ENCODE results near the gene TBCD.
"Not testable (repeated sequence)": the region's sequence is repeated elsewhere in the genome, so short reads cannot be mapped to it uniquely, and the experiment has no call there.

Gene TBCD

DNA sequence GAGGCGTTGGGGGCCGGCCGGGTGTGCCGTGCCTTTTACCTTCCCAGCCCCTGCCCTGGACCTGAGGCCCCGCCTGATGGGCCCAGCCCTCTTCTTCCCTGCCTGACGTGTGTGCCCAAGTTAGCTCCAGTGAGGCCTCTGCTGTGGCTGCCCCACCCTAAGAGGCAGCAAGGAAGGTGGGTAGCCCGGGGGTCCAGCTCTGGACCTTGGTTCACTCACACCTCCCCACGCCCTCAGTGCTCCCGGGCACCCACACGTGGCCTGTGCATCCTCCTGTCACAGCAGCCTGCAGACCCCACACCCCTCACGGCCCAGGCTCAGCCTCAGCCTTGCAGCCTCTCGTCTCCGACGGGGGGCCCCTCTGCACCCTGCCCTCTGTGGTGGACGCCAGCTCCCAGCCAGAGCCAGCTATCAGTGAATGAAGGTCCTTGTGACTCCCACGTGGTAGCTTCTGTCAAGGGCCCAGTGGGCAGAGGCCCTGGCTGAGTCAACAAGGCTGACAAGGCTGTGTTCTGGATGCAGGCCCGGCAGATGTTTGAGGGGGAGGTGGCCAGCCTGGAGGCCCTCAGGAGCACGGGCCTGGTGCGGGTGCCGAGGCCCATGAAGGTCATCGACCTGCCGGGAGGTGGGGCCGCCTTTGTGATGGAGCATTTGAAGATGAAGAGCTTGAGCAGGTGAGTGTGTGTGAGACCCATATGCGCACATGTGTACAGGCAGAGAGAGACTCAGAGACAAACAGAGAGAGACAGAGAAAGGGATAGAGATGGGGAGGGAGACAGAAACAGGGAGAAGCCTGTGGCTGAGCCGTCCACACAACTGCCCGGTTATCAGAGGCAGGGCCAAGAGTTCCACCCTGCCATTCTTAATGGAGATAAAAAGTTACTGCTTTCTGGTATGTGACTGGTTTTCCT is 13.6 kb upstream of the TBCD start:
- peaks cover 22% of the 10 kb centered on the region for H3K36me3 ChIP-seq (ENCODE audit: insufficient read depth, low read length)
- H3K27ac ChIP-seq, result no peak overlapping the region
- no peak for DNase-seq (ENCODE audit: low read depth, low spot score)
- no peak overlapping the region for H3K4me3 ChIP-seq
- no peak overlapping the region for H3K9ac ChIP-seq (ENCODE audit: insufficient read length)
- no peak for TF ChIP-seq FOXP2 (optimal IDR thresholded peaks at IDR 0.05; ENCODE audit: control extremely low read depth, extremely low read length, insufficient read depth)
- H3K9me3 ChIP-seq (ENCODE audit: low read depth, low read length), result peaks cover 4% of the 10 kb centered on the region; the same call in 1 of the 2 replicates

- H3K36me3 ChIP-seq (ENCODE audit: insufficient read depth, low read length), result peaks cover 17% of the 10 kb centered on the region
- H3K9ac ChIP-seq (ENCODE audit: insufficient read length), result no peak overlapping the region
- no peak for TF ChIP-seq FOXP2 (optimal IDR thresholded peaks at IDR 0.05; ENCODE audit: control extremely low read depth, extremely low read length, insufficient read depth)
- no peak for TF ChIP-seq EZH2 (IDR thresholded peaks at IDR 0.05)
- no peak for TF ChIP-seq POLR2AphosphoS5 (IDR thresholded peaks at IDR 0.05; ENCODE audit: borderline replicate concordance, low read depth, low read length)
- DNase-seq (ENCODE audit: low read depth, low spot score), result no peak
- H3K4me3 ChIP-seq, result no peak overlapping the region
- H3K9me3 ChIP-seq (ENCODE audit: low read depth, low read length), result peaks cover 4% of the 10 kb centered on the region; the same call in 1 of the 2 replicates
- no peak overlapping the region for H3K27ac ChIP-seq
Observed at GRCh38 chr17:82740906-82741759, 10.7 kb upstream of the TBCD start.

DNA sequence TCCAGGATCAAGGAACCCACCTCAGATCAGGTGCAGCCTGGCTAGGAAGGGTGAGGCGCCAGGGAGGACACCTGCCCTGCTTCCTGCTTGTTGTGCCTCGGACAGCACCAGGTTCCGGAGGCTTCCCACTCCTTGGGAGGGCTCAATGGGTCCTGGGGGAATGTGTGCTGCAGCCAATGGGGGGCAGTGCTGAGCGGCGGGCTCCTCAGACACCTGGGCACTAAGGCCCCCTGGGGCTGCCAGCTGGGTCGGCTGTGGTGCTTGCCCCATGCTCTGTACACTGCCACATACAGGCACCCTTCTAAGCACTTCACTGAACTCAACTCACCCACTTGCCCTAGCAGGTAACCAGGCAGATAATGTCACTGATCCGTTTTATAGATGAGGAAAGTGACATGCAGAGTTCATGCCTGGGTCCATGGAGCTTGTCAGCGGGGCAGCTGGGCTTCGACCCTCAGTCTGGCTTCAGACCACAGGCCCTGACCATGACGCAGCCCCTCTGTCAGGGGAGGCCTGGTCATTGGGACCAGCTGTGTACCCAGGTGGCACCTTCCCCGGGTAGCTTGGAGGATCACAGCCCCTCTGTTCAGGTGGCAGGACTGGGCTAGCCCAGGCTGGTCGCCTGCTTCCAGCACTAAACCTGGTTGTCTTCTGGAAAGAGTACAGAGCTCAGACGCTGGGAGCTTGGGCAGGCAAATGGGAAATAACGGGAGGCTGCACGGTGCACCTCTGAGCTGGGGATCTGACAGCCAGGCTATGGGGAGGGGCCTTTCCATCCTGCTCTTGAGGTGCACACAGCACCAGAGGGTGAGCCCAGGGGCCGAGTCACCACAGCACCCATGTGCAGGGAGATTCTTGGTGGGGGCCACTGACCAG is 8.3 kb upstream of the TBCD start:
- TF ChIP-seq FOXP2 (optimal IDR thresholded peaks at IDR 0.05; ENCODE audit: control extremely low read depth, extremely low read length, insufficient read depth) (no peak), POLR2AphosphoS5 (IDR thresholded peaks at IDR 0.05; ENCODE audit: borderline replicate concordance, low read depth, low read length) (no peak), EZH2 (IDR thresholded peaks at IDR 0.05) (no peak)
- H3K4me3 ChIP-seq, result no peak overlapping the region
- DNase-seq (ENCODE audit: low read depth, low spot score), result no peak
- H3K9me3 ChIP-seq (ENCODE audit: low read depth, low read length), result peaks cover 4% of the 10 kb centered on the region; the same call in 1 of the 2 replicates
- no peak overlapping the region for H3K27ac ChIP-seq
- no peak overlapping the region for H3K9ac ChIP-seq (ENCODE audit: insufficient read length)
- H3K36me3 ChIP-seq (ENCODE audit: insufficient read depth, low read length), result peaks cover 17% of the 10 kb centered on the region

DNA sequence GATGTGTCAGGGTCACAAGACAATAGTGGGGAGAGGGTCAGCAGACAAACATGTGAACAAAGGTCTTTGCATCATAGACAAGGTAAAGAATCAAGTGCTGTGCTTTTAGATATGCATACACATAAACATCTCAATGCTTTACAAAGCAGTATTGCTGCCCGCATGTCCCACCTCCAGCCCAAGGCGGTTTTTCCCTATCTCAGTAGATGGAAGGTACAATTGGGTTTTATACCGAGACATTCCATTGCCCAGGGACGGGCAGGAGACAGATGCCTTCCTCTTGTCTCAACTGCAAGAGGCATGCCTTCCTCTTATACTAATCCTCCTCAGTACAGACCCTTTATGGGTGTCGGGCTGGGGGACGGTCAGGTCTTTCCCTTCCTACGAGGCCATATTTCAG is 7.1 kb upstream of the TBCD start:
- H3K27ac ChIP-seq; H3K9ac ChIP-seq (ENCODE audit: insufficient read length); DNase-seq (ENCODE audit: low read depth, low spot score); H3K9me3 ChIP-seq (ENCODE audit: low read depth, low read length); H3K4me3 ChIP-seq: not testable (repeated sequence)
- H3K36me3 ChIP-seq (ENCODE audit: insufficient read depth, low read length), result peaks cover 17% of the 10 kb centered on the region

- Histone ChIP-seq H3K36me3 (ENCODE audit: insufficient read depth, low read length) (peaks cover 9% of the 10 kb centered on the region), H3K9me3 (ENCODE audit: low read depth, low read length) (peaks cover 2% of the 10 kb centered on the region; the same call in 1 of the 2 replicates), H3K4me3 (no peak overlapping the region), H3K27ac (no peak overlapping the region), H3K9ac (ENCODE audit: insufficient read length) (no peak overlapping the region)
- no peak for DNase-seq (ENCODE audit: low read depth, low spot score)
- no peak for TF ChIP-seq EZH2 (IDR thresholded peaks at IDR 0.05)
Observed at GRCh38 chr17:82745524-82745923, 6.3 kb upstream of the TBCD start.

DNA sequence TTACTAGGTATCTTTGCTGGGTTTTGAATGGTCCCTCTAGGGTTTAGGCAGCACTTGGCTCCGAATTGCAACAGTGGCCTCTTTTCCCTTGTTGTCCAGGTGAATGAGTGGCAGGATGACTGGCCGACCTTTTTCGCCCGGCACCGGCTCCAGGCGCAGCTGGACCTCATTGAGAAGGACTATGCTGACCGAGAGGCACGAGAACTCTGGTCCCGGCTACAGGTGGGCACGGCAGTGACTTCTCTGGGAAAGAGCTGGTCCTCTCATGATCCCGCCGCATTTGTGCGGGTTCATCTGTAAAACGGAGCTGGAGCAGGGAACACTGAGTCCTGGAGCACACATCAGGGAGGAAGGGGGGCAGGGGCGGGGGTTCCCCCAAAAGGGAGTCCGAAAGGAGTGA is 3.1 kb upstream of the TBCD start:
- no peak overlapping the region for H3K27ac ChIP-seq
- DNase-seq (ENCODE audit: low read depth, low spot score), result no peak
- H3K9me3 ChIP-seq (ENCODE audit: low read depth, low read length), result no peaks in the 10 kb centered on the region
- TF ChIP-seq EZH2 (IDR thresholded peaks at IDR 0.05) (no peak), FOXP2 (optimal IDR thresholded peaks at IDR 0.05; ENCODE audit: control extremely low read depth, extremely low read length, insufficient read depth) (no peak), POLR2AphosphoS5 (IDR thresholded peaks at IDR 0.05; ENCODE audit: borderline replicate concordance, low read depth, low read length) (no peak)
- H3K36me3 ChIP-seq (ENCODE audit: insufficient read depth, low read length), result no peaks in the 10 kb centered on the region
- H3K4me3 ChIP-seq, result no peak overlapping the region
- H3K9ac ChIP-seq (ENCODE audit: insufficient read length), result no peak overlapping the region

DNA sequence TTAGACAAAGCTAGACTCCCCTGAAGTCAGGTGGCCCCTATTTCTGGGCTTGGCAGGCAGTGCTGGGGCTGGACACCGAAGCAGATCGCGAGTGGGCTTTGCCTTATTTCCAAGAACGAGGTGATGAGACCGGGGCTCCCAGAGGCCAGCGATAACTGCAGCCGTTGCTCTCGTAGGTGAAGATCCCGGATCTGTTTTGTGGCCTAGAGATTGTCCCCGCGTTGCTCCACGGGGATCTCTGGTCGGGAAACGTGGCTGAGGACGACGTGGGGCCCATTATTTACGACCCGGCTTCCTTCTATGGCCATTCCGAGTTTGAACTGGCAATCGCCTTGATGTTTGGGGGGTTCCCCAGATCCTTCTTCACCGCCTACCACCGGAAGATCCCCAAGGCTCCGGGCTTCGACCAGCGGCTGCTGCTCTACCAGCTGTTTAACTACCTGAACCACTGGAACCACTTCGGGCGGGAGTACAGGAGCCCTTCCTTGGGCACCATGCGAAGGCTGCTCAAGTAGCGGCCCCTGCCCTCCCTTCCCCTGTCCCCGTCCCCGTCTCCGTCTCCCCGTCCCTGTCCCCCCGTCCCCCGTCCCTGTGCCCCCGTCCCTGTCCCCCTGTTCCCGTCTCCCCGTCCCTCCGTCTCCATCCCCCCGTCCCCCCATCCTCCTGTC is 1.5 kb upstream of the TBCD start:
- no peak overlapping the region for H3K27ac ChIP-seq
- H3K9ac ChIP-seq (ENCODE audit: insufficient read length), result no peak overlapping the region
- no peak for TF ChIP-seq POLR2AphosphoS5 (IDR thresholded peaks at IDR 0.05; ENCODE audit: borderline replicate concordance, low read depth, low read length)
- TF ChIP-seq FOXP2 (optimal IDR thresholded peaks at IDR 0.05; ENCODE audit: control extremely low read depth, extremely low read length, insufficient read depth), result no peak
- TF ChIP-seq EZH2 (IDR thresholded peaks at IDR 0.05), result no peak
- H3K4me3 ChIP-seq, result no peak overlapping the region
- no peaks in the 10 kb centered on the region for H3K36me3 ChIP-seq (ENCODE audit: insufficient read depth, low read length)
- H3K9me3 ChIP-seq (ENCODE audit: low read depth, low read length), result no peaks in the 10 kb centered on the region
- no peak for DNase-seq (ENCODE audit: low read depth, low spot score)
